ENCODE measurements around the gene CENPF. TPM values are rescaled to one million over a fixed set of nuclear protein-coding genes. Genes with fewer than 3 reads are reported as not detected.
"Not testable (repeated sequence)": the region's sequence is repeated elsewhere in the genome, so short reads cannot be mapped to it uniquely, and the experiment has no call there.

Gene CENPF
- total RNA-seq, 4 donors from 2014 or later: 13.8 to 26.3 (median 18.8) TPM

- no peaks in the 10 kb centered on the region for H3K9me3 ChIP-seq
- intact Hi-C loops (cut with DNase I): no loop called here
- TF ChIP-seq POLR2A (IDR thresholded peaks at IDR 0.05): no peak
- peak in 2 of 6 experiments; percentile 8 to 16 for TF ChIP-seq CTCF (IDR thresholded peaks at IDR 0.05)
- DNase-seq: no peak
- H3K4me1 ChIP-seq: peaks cover 0 to 11% (median 0%) of the 10 kb centered on the region in 3 donors
- 74 to 86% methylated on average over 5 of the region's 5 CpGs for WGBS, 2 donors
- no peaks in the 10 kb centered on the region for H3K27me3 ChIP-seq
- no peaks in the 10 kb centered on the region for H3K36me3 ChIP-seq
- no peak overlapping the region for H3K27ac ChIP-seq
- no peak overlapping the region for H3K4me3 ChIP-seq
Measured at GRCh38 chr1:214590696-214591095, 12.3 kb upstream of the CENPF start.

- H3K27ac ChIP-seq; H3K36me3 ChIP-seq; intact Hi-C loops (cut with DNase I); H3K27me3 ChIP-seq; H3K4me1 ChIP-seq; H3K9me3 ChIP-seq; DNase-seq; H3K4me3 ChIP-seq: not testable (repeated sequence)
- 77 to 85% methylated on average over 8 of the region's 8 CpGs for WGBS, 2 donors
Measured at GRCh38 chr1:214591918-214592317, 11.1 kb upstream of the CENPF start.

- Histone ChIP-seq H3K9me3 (no peaks in the 10 kb centered on the region), H3K4me1 (no peaks in the 10 kb centered on the region), H3K4me3 (no peak overlapping the region), H3K27me3 (no peaks in the 10 kb centered on the region), H3K27ac (no peak overlapping the region), H3K36me3 (no peaks in the 10 kb centered on the region)
- DNase-seq: no peak
- intact Hi-C loops (cut with DNase I): no loop called here
- no peak for TF ChIP-seq POLR2A (IDR thresholded peaks at IDR 0.05)
- no peak for TF ChIP-seq CTCF (IDR thresholded peaks at IDR 0.05)
Measured at GRCh38 chr1:214593158-214593557, 9.8 kb upstream of the CENPF start.

GRCh38 chr1:214603819-214604252, 841 bp downstream of the CENPF start:
- intact Hi-C loops (cut with DNase I): no loop called here
- peak overlapping the region in 2 of 4 donors; percentile 56 to 61 for H3K27ac ChIP-seq
- H3K9me3 ChIP-seq: peaks cover 0 to 3% (median 0%) of the 10 kb centered on the region in 3 donors
- H3K36me3 ChIP-seq: peaks cover 0 to 5% (median 0%) of the 10 kb centered on the region in 3 donors
- H3K27me3 ChIP-seq: no peaks in the 10 kb centered on the region
- DNase-seq: no peak
- TF ChIP-seq POLR2A (IDR thresholded peaks at IDR 0.05) (no peak), CTCF (IDR thresholded peaks at IDR 0.05) (no peak)
- peaks cover 0 to 23% (median 9%) of the 10 kb centered on the region in 3 donors for H3K4me1 ChIP-seq
- H3K4me3 ChIP-seq: peak overlapping the region; percentile 75 to 85 (median 80)
- 0 to 1% methylated on average over 8 to 11 of the region's 11 CpGs for WGBS, 2 donors

GRCh38 chr1:214604523-214604922, 1.5 kb downstream of the CENPF start:
- intact Hi-C loops (cut with DNase I): no loop called here
- TF ChIP-seq POLR2A (IDR thresholded peaks at IDR 0.05) (no peak), CTCF (IDR thresholded peaks at IDR 0.05) (no peak)
- Histone ChIP-seq H3K4me1 (peaks cover 0 to 23% (median 9%) of the 10 kb centered on the region in 3 donors), H3K9me3 (peaks cover 0 to 5% (median 0%) of the 10 kb centered on the region in 3 donors), H3K4me3 (peak overlapping the region in 1 of 4 donors; percentile 84), H3K36me3 (peaks cover 0 to 9% (median 0%) of the 10 kb centered on the region in 3 donors), H3K27me3 (no peaks in the 10 kb centered on the region), H3K27ac (no peak overlapping the region)
- DNase-seq: no peak

- WGBS, 2 donors: 90 to 100% methylated on average over 1 to 3 of the region's 32 CpGs
- H3K4me1 ChIP-seq: peaks cover 0 to 23% (median 9%) of the 10 kb centered on the region in 3 donors
- H3K27ac ChIP-seq; H3K4me3 ChIP-seq; H3K9me3 ChIP-seq; intact Hi-C loops (cut with DNase I); H3K27me3 ChIP-seq; H3K36me3 ChIP-seq; DNase-seq: not testable (repeated sequence)
Measured at GRCh38 chr1:214605484-214605883, 2.5 kb downstream of the CENPF start.

- 100% methylated on average over 4 of the region's 63 CpGs; no CpG with 5 or more reads in 1 of the 2 donors for WGBS, 2 donors
- intact Hi-C loops (cut with DNase I); DNase-seq; H3K4me3 ChIP-seq; H3K9me3 ChIP-seq; H3K27ac ChIP-seq; H3K36me3 ChIP-seq; H3K27me3 ChIP-seq: not testable (repeated sequence)
- H3K4me1 ChIP-seq: peaks cover 0 to 23% (median 9%) of the 10 kb centered on the region in 3 donors
Measured at GRCh38 chr1:214605933-214606925, 3.2 kb downstream of the CENPF start.

- 100% methylated on average over 7 of the region's 21 CpGs; no CpG with 5 or more reads in 1 of the 2 donors for WGBS, 2 donors
Measured at GRCh38 chr1:214607492-214608215, 4.7 kb downstream of the CENPF start.

More at GRCh38 chr1:214607492-214608215, 4.7 kb downstream of the CENPF start:
- H3K27me3 ChIP-seq; H3K36me3 ChIP-seq; H3K27ac ChIP-seq; DNase-seq; H3K9me3 ChIP-seq; intact Hi-C loops (cut with DNase I); H3K4me3 ChIP-seq: not testable (repeated sequence)
- H3K4me1 ChIP-seq: peaks cover 0 to 19% (median 9%) of the 10 kb centered on the region in 3 donors

Measured in esophagus squamous epithelium (tissue), 5 donors.